Esophagus mucosa (tissue), 1 donor: Measurements from ENCODE around the gene HSPA8. TPM values are rescaled to one million over a fixed set of nuclear protein-coding genes. Genes with fewer than 3 reads are reported as not detected.
"Not testable (repeated sequence)": the region's sequence is repeated elsewhere in the genome, so short reads cannot be mapped to it uniquely, and the experiment has no call there.

ENCODE experiments used
- ATAC-seq: fragments of 200-7000 bp; cut with Tn5 transposase; one replicate; pipeline ENCODE4 v1.9.1; 2020
- total RNA-seq: library from RNA; stranded (reverse); gene quantifications from one replicate; pipeline ENCODE4 v1.2.4, GENCODE V29; 2023
- donor health status: DM: yes; HTN: yes; CAD: no.

The HSPA8 gene
- total RNA-seq, 1 donor from 2014 or later, result 681 TPM

DNA sequence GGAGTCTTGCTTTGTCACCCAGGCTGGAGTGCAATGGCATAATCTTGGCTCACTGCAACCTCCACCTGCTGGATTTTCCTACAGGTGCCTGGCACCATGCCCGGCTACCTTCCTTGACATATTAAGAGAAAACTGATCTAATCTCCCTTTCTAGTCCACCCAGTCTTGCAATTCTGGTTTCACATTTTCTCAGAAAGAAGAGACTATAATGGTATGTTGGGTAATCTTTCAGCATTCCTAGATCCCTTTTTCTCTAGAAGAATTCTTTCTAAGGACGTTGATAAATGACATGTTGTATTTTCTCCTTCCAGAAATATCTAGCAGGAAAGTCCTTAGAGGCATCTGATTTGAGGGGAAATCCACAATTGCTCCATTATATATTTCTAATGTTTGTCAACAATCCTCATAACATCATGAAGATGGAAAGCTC is 10.4 kb upstream of the HSPA8 start:
- ATAC-seq, result peak; percentile 50

DNA sequence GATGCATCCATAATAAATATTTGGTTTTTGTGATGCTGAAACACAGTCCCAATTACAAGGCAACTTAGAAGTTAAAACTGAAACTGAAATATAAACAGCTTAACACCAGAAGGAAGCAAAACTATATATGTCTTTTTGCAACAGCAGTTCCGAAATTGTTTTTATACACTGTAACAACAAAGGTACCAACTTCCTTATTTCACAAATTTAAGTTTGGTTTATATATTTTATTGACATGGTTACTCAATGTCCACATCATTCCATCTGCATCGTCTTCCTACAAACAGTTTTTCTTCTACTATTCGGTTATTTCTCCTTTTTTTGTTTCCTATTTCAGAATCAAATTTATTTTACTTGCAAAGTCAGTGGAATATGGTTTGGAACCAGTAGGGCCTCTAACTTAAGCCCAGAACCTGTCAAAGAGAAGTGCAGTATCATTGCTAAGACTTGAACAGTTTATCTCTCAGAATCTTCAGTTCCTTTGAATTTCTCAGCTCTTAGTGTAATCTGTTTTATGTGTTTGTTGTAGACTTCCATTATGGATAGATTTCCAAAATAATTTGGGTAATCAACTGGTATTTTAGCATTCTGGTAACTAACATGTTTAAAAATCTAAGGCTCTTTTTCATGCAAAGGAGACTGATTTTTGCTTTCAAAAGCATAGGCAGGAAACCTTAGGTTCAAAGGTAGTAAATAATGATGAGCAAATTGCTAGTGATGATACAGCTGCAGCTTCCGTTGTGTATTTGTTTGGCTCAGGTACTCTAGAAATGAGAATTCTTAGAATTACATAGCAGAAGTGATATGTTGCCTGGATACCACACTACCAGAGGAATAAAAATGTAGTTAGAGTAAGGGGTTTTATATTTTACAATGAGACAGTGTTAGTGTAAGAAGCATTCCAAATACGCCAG is 8.2 kb upstream of the HSPA8 start:
- ATAC-seq, result no peak

DNA sequence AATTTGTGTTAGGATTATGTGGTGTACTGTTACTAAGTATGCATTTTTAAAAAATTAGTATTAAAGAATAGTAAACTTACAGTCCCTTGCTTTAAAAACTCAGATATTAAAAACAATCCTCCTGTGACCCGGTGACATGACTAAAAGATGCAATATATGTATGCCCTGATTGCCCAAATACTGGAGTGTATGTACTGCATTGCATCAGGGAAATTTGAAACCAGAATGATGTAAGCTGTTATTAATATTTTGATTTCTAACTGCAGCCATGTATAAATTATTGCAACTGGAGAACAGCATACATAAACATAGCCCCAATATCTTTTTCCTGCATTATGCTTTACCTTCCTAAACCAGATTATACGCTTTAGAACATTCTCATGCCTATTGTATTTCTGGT is 3.7 kb upstream of the HSPA8 start:
- no peak for ATAC-seq

DNA sequence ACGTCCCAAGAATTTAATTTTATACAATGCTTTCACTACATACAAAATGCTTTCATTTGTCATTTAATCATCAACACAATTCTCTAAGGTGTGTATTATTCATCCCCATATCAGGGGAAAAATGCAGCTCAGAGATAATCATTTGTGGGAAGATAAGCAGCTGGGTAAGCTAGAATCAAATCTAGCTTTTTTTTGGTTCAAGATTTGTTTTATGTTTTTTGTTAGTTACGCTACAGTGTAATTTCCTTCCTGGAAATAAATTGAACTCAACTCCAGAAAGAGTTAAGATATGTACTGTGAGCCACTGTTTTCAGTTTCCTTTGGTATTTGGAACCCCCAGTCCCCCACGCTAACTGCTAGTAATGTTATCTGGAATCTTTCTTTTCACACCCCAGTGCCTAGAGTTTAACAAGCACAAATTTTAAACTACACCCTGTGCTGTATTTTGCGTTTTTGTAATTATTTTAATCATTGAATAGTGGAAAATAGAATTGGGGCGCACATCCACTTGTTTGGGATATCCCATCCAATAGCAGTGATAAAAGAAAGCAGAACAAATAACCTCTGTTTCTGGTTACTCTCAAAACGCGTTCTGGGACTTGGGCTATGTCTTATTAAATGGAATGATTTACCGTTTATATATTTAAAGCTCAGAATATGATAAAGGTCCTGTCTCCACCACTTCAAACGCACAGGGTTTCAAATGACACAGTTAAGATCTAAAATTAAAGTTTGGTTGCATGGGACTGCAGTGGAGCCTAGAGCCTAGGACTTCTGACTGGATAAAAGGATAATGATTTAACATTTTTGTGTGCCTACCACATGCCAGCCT is 2.1 kb upstream of the HSPA8 start:
- no peak for ATAC-seq

DNA sequence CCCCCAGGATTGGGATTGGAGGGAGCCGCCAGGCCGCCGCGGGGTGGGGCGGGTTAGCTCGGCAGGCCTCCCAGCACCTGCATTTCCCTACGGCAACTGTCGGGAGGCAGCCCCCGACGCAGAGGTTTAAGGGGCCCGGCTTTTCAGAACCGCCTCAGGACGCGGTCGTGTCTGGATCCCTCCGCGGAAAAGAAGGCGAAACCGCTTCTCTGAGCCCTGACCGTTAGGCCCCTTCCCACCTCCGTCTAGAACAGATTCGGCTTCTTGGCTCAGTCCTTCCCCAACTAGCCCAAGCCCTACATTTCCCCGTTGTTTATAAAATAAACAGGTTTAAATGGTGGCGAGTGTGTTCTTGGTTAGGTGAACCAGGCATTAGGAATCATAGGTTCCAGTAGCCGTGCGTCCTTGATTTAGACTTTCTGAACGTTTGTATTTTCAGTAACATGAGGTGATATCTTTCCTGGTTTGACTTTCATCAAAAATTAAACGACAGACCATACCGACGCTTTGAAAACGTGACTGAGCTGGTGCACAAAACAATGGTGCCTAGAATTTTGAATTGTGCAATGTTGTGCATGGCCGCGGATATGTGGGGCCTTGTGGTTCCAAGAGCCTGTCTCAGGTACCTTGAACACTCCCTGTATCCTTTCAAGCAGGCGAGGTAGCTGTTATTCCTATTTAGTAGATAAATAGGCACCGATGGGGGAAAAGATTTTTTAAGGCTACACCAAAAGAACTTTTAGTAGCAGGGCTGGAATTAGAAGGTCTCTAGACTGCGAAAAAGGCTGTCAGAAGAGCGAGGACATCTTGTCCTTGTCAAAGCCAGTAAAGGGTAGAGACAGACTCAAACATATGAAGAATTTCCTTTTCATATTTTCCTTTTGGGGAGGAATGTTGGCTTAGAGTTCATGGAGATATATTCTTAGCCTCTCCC is 1.2 kb upstream of the HSPA8 start:
- no peak for ATAC-seq

DNA sequence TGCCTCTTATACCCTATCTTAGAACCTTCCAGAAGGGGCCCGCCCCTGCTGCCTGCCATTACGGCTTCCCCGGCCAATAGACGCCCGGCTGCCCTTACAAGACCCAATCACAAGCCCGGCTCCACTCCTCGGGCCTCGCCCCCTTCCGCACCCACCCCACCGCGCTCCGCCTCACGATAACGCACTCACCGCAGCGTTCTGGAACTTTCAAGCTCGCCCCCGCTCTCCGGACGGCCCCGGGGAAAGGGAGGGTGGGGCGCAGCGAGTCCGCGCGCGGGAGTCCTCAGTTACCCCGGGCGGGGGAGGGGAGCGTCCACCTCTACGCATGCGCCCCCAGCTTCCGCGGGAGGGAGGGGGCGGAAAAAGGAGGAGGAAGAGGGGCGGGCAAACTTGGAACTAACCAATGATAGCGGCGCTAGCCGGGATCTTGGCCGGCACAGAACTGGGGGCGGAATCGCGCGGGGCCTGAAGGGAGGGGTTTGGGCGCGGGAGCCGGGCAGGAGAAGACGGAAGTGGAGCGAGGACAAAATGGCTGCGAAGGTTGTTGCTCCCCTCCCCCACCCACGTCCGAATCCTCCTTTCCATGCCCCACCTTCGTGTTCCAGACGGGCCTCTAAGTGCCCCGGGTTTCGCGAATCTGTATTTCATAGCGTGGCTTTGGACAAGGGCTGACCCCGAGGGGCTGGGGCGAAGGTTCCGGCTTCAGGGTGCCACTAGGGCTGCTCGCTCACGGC is 389 bp upstream of the HSPA8 start:
- ATAC-seq, result peak; percentile 96

DNA sequence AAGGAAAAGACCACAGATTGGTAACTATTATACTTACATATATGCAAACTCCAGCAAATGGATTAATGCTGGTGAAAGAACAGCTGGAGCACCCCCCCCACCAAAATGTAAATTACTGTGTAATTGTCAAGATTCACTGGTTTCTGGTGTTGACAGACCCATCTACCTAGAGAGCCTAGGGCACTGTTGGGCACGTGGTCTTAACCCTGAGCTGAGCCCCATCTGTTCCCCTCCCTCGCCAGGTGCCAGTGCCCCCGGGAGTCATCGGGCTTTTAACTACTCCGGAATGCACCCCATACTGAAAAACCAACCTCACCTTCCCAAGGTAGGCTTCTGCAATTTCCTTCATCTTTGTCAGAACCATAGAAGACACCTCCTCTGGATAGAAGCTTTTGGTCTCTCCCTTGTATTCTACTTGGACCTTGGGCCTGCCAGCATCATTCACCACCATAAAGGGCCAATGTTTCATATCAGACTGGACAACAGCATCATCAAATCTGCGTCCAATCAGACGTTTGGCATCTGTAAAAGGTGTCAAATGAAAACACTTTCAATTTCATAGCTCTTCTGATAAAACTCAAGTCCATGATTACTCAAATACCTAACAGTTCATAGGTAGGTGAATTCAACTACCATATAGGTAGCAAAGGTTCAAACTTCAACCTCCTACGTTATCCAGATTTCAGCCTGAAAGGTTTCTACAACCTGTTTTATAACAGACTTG is 1.5 kb downstream of the HSPA8 start:
- no peak for ATAC-seq

DNA sequence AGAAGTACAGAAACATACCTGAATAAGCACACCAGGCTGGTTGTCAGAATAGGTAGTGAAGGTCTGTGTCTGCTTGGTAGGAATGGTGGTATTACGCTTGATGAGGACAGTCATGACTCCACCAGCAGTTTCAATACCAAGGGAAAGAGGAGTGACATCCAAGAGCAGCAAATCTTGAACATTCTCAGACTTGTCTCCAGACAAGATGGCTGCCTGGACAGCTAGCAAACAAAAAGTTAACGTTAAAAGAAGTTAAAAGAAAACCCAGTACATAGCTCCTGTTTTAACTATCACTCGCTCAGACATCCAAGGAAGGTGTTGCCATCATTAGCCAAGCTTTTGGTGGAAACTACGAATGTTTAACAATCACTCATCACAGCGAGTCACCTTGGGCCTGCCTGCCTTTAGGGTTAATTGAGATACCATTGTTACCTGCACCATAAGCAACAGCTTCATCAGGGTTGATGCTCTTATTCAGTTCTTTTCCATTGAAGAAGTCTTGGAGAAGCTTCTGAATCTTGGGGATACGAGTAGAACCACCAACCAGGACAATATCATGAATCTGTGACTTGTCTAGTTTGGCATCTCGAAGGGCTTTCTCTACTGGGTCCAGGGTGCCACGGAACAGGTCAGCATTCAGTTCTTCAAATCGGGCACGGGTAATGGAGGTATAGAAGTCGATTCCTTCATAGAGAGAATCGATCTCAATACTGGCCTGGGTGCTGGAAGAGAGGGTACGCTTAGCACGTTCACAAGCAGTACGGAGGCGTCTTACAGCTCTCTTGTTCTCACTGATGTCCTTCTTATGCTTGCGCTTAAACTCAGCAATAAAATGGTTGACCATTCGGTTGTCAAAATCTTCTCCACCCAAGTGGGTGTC is 2.7 kb downstream of the HSPA8 start:
- ATAC-seq, result not testable (repeated sequence)

DNA sequence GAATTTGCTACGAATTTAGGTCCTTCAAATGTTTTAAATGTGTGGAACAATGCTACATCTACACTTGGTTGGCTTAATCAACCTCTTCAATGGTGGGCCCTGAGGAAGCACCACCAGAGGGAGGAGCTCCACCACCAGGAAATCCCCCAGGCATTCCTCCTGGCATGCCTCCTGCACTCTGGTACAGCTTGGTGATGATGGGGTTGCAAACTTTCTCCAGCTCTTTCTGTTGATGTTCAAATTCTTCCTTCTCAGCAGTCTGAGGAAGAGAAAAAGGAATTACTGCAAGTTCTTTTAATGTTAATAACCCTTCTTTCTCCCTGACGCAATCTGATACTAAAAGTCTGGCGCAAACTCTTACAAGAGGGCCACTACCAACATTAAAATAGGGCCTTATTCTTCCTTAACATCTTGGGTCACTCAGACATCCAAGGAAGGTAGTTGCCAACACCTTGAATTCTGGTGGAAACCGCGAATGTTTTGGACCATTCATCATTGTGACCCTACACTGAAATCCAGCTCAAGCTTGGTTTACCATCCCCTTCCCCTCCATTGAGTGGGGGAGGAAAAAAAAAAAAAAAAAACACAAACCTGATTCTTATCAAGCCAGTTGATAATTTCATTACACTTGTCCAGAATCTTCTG is 4.2 kb downstream of the HSPA8 start:
- ATAC-seq, result no peak

DNA sequence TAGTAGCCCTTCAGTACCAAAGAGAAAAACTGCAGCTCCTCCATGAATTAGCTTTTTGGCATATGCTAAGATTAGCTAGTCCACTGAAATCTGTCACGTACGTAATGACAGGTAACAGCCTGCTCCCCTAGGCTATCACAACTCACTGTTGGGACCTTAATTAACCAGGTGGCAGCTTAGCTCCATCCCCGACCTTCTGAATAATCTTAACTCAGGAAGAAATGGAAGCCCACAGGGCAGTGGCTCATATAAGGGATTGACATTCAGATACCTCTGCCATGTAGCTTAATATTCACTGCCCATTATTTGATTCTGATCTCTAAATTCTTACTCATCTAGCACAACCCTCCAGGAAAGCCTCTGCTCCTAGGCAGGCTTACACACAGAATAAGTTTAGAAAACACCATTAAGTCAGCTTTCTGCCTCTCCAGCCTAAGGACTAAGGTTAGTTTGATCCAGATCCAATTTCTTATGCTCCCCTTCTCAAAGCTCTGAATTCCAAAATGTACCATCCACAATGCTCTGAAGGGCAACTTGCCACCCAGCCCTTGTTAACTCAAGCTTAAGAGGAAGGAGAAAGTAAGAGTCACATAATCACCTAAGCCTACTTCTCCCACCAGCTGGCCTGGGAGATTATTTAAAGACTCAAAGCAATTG is 5.0 kb downstream of the HSPA8 start:
- ATAC-seq, result no peak

DNA sequence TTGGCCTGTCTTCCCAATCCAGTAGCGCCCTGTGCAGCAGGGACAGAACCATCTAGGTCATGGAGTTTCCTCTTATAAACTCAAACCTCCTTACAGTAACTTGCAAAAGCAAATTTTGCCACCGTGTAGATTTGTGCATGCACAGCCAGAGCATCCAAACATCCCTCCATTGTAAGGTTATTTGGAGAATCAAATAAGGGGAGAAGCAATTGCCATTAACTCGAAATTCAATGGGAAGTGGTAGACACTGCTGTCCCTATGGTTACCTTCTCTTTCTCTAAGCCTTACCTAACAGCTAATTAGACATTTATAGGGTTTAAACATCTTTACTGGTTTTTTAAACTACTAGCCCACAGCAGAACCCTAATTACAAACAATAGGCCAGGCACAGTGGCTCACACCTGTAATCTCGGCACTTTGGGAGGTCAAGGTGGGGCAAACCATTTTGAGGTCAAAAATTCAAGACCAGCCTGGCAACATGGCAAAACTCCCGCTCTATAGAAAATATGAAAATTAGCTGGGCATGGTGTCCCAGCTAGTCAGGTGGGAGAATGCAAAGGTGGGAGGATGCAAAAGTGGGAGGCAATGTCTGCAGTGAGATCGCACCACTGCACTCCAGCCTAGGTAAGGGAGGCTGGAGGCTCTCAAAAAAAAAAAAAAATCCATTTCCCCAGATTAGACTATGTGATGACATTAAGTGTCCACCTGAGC is 6.6 kb downstream of the HSPA8 start:
- no peak for ATAC-seq

DNA sequence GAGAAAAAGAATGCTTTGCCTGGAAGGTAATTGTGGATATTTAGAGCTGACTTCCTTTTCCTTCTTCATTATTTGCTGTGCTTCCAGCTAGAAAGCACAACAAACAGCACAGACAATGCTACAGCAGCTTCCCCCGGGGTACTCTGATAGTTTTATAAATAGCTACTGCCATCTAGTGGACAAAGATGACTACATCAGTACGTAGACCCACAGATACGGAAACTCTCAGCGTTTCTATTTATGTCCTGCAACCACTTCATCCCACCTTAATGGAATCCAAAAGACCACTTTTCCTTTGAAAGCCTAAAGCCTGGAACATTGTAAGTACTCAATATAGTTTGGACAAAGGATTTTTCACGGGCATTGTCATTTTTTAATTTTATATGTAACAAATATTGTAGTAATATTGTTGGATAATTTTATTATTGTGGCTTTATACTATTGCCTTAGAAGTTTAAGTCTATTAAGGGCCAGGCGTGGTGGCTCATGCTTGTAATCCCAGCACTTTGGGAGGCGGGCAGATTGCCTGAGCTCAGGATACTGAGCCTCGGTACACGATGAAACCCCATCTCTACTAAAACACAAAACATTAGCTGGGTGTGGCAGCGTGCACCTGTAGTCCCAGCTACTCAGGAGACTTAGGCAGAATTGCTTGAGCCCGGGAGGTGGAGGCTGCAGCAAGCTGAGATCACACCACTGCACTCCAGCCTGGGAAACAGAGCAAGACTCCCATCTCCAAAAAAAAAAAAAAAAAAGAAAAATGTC is 7.5 kb downstream of the HSPA8 start:
- ATAC-seq, result peak; percentile 70

DNA sequence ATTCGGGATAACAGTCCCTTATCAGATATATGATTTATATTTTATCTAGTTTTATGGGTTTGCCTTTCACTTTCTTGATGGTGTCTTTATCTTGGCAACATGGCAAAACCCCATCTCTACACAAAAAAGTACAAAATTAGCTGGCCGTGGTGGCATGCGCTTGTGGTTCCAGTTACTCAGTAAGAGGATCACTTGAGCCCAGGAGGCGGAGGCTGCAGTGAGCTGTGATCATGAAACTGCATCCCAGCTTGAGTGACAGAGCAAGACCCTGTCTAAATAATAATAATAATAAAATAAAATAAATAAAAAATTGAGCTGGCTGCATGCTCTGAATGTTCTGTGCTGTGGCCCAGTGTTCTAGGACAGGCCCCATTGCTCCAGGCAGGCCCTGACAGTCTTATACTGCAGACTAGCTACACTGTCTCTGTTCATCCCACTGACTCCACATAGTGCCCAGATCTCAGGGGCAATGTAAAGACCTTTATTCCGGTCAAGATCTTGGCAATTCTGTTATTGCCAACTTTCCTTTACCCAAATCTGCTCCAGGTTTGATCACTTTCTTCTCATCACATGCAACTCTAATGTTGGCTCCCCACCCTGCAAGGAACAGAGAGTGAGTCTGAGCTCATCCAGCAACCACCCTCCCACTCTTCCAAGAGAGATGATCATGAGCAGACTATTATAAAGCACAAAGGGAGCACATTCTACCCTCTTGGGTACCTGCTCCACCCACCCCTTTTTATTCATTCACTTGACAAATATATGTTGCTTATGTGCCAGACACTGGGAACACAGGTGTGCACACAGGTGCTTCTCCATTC is 8.8 kb downstream of the HSPA8 start:
- peak; percentile 37 for ATAC-seq

DNA sequence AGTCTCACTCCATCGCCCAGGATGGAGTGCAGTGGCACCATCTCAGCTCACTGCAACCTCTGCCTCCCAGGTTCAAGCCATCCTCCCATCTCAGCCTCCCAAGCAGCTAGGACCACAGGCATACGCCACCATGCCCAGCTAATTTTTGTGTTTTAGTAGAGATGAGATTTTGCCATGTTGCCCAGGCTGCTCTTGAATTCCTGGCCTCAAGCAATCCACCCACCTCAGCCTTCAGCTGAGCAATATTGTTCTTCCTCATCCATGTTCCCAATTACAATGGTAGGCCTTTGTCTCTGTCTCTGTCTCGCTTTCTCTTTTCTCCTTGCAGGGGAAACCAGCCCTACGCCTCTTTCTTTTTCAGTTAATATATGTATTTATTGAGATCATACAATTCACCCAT is 10.3 kb downstream of the HSPA8 start:
- ATAC-seq, result no peak

DNA sequence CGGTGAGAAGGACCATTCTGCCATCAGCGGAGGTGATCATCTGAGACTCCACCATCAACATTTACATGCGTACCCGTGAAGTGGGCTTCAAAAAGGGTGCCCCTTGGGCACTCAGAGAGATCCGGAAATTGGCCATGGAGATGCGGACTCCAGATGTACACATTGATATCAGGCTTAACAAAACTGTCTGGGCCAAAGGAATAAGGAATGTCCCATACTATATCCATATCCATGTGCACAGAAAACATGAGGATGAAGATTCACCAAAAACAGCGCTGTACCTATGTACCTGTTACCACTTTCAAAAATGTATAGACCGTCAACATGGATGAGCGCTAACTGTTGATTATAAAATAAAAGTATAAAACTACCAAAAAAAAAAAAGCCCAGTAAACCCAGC is 10.8 kb downstream of the HSPA8 start:
- no peak for ATAC-seq

DNA sequence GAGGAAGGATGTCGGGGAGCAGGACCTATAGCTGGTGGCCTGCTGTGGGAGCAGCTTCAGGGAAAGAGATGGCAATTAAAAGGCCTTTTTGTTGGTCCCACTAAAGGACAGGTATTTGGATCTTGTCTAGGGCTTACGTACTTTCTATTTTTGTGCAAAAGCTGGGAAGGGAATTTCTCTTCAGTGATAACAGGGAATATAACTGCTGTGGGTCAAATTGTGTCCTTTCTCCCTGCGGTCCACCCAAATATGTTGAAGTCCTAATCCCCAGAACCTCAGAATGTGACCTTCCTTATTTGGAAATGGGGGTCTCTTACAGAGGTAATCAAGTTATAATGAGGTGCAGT is 14.0 kb downstream of the HSPA8 start:
- no peak for ATAC-seq
